ENCODE measurements around the gene DOCK3.
"Not testable (repeated sequence)": the region's sequence is repeated elsewhere in the genome, so short reads cannot be mapped to it uniquely, and the experiment has no call there.

Gene DOCK3

GRCh38 chr3:51156147-51156546 is 481.4 kb downstream of the DOCK3 start:
- H3K9me2 ChIP-seq (replicated peaks; ENCODE audit: insufficient read depth, low read length), result no peaks in the 10 kb centered on the region
- no peaks in the 10 kb centered on the region for H3K79me2 ChIP-seq (ENCODE audit: low read length)
- no peaks in the 10 kb centered on the region for H3K9me3 ChIP-seq (replicated peaks; ENCODE audit: insufficient read depth, low read length)
- no peak overlapping the region for H3K9ac ChIP-seq (ENCODE audit: low read length)
- no peaks in the 10 kb centered on the region for H3K4me1 ChIP-seq (ENCODE audit: low read length)
- no peaks in the 10 kb centered on the region for H3K27me3 ChIP-seq (replicated peaks; ENCODE audit: insufficient read depth, low read length)
- TF ChIP-seq, protein P1, sequence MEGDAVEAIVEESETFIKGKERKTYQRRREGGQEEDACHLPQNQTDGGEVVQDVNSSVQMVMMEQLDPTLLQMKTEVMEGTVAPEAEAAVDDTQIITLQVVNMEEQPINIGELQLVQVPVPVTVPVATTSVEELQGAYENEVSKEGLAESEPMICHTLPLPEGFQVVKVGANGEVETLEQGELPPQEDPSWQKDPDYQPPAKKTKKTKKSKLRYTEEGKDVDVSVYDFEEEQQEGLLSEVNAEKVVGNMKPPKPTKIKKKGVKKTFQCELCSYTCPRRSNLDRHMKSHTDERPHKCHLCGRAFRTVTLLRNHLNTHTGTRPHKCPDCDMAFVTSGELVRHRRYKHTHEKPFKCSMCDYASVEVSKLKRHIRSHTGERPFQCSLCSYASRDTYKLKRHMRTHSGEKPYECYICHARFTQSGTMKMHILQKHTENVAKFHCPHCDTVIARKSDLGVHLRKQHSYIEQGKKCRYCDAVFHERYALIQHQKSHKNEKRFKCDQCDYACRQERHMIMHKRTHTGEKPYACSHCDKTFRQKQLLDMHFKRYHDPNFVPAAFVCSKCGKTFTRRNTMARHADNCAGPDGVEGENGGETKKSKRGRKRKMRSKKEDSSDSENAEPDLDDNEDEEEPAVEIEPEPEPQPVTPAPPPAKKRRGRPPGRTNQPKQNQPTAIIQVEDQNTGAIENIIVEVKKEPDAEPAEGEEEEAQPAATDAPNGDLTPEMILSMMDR (IDR thresholded peaks at IDR 0.05; ENCODE audit: low read length), result no peak
- no peak for TF ChIP-seq EZH2 (optimal IDR thresholded peaks at IDR 0.05; ENCODE audit: low read depth, low read length)
- no peak for TF ChIP-seq EZH2phosphoT487 (IDR thresholded peaks at IDR 0.05; ENCODE audit: low read length)
- H3K4me3 ChIP-seq (ENCODE audit: low read length), result no peak overlapping the region
- no peak overlapping the region for H3K4me2 ChIP-seq (ENCODE audit: low read depth, low read length)
- DNase-seq, result no peak
- no peaks in the 10 kb centered on the region for H4K20me1 ChIP-seq (ENCODE audit: insufficient read depth, low read length)
- H3K27ac ChIP-seq (ENCODE audit: low read length), result no peak overlapping the region
- H3K36me3 ChIP-seq (replicated peaks; ENCODE audit: insufficient read depth, low read length), result no peaks in the 10 kb centered on the region
- no peaks in the 10 kb centered on the region for H3F3A ChIP-seq (ENCODE audit: insufficient read depth, low read length)
- H2AFZ ChIP-seq (ENCODE audit: low read length), result no peak overlapping the region

GRCh38 chr3:51163051-51163450 is 488.3 kb downstream of the DOCK3 start:
- H3K79me2 ChIP-seq (ENCODE audit: low read length), result no peaks in the 10 kb centered on the region
- H3K9ac ChIP-seq (ENCODE audit: low read length), result no peak overlapping the region
- H3K4me1 ChIP-seq (ENCODE audit: low read length), result no peaks in the 10 kb centered on the region
- H3K4me3 ChIP-seq (ENCODE audit: low read length), result no peak overlapping the region
- no peak overlapping the region for H3K4me2 ChIP-seq (ENCODE audit: low read depth, low read length)
- H3F3A ChIP-seq (ENCODE audit: insufficient read depth, low read length), result no peaks in the 10 kb centered on the region
- H2AFZ ChIP-seq (ENCODE audit: low read length), result no peak overlapping the region
- no peaks in the 10 kb centered on the region for H3K9me2 ChIP-seq (replicated peaks; ENCODE audit: insufficient read depth, low read length)
- no peaks in the 10 kb centered on the region for H3K27me3 ChIP-seq (replicated peaks; ENCODE audit: insufficient read depth, low read length)
- no peaks in the 10 kb centered on the region for H3K36me3 ChIP-seq (replicated peaks; ENCODE audit: insufficient read depth, low read length)
- H3K9me3 ChIP-seq (replicated peaks; ENCODE audit: insufficient read depth, low read length), result no peaks in the 10 kb centered on the region
- DNase-seq, result no peak
- TF ChIP-seq EZH2phosphoT487 (IDR thresholded peaks at IDR 0.05; ENCODE audit: low read length), result no peak
- TF ChIP-seq EZH2 (optimal IDR thresholded peaks at IDR 0.05; ENCODE audit: low read depth, low read length), result no peak
- TF ChIP-seq, protein P1 (IDR thresholded peaks at IDR 0.05; ENCODE audit: low read length), result no peak
- H4K20me1 ChIP-seq (ENCODE audit: insufficient read depth, low read length), result no peaks in the 10 kb centered on the region
- no peak overlapping the region for H3K27ac ChIP-seq (ENCODE audit: low read length)

DNA sequence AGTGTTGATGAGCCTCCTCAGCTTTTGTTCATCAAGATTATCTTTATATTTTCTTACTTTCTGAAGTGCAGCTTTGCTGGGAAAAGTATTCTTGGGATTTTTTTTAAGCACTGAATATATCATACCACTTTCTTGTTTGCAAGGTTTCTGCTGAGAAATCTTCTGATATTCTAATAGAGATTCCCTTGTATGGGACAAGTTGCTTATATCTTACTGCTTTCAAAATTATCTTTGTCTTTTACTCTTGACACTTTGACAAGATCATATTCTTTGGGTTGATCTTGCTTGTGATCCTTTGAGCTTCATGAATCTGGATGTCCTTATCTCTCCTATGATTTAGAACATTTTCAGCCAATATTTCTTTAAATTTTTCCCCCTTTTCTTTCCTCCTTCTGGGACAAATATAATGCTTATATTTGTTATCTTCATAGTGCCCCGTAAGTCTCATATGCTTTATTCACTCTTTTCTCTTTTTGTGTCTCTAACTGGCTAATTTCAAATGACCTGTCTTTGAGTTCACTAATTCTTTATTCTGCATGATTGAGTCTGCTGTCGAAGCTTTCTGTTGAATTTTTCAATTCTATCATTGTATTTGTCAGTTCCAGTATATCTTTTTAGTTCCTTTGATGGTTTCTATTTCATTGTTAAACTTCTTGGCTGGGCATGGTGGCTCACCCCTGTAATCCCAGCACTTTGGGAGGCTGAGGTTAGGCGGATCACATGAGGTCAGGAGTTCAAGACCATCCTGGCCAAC is 499.0 kb downstream of the DOCK3 start:
- Histone ChIP-seq H3K9ac (ENCODE audit: low read length) (no peak overlapping the region), H3K27ac (ENCODE audit: low read length) (no peak overlapping the region), H2AFZ (ENCODE audit: low read length) (no peak overlapping the region), H3K9me3 (replicated peaks; ENCODE audit: insufficient read depth, low read length) (no peaks in the 10 kb centered on the region), H3K4me3 (ENCODE audit: low read length) (no peak overlapping the region), H3K27me3 (replicated peaks; ENCODE audit: insufficient read depth, low read length) (no peaks in the 10 kb centered on the region), H3K4me1 (ENCODE audit: low read length) (no peaks in the 10 kb centered on the region), H3F3A (ENCODE audit: insufficient read depth, low read length) (no peaks in the 10 kb centered on the region), H3K36me3 (replicated peaks; ENCODE audit: insufficient read depth, low read length) (no peaks in the 10 kb centered on the region), H3K4me2 (ENCODE audit: low read depth, low read length) (no peak overlapping the region), H4K20me1 (ENCODE audit: insufficient read depth, low read length) (no peaks in the 10 kb centered on the region), H3K79me2 (ENCODE audit: low read length) (no peaks in the 10 kb centered on the region), H3K9me2 (replicated peaks; ENCODE audit: insufficient read depth, low read length) (no peaks in the 10 kb centered on the region)
- no peak for TF ChIP-seq EZH2phosphoT487 (IDR thresholded peaks at IDR 0.05; ENCODE audit: low read length)
- no peak for DNase-seq

GRCh38 chr3:51176923-51177322 is 502.2 kb downstream of the DOCK3 start:
- Histone ChIP-seq H3K36me3 (replicated peaks; ENCODE audit: insufficient read depth, low read length) (no peaks in the 10 kb centered on the region), H3K4me2 (ENCODE audit: low read depth, low read length) (no peak overlapping the region), H4K20me1 (ENCODE audit: insufficient read depth, low read length) (no peaks in the 10 kb centered on the region), H3K9ac (ENCODE audit: low read length) (no peak overlapping the region), H2AFZ (ENCODE audit: low read length) (no peak overlapping the region), H3K27me3 (replicated peaks; ENCODE audit: insufficient read depth, low read length) (no peaks in the 10 kb centered on the region), H3K9me2 (replicated peaks; ENCODE audit: insufficient read depth, low read length) (no peaks in the 10 kb centered on the region), H3K9me3 (replicated peaks; ENCODE audit: insufficient read depth, low read length) (no peaks in the 10 kb centered on the region), H3K4me3 (ENCODE audit: low read length) (no peak overlapping the region), H3K27ac (ENCODE audit: low read length) (no peak overlapping the region), H3K79me2 (ENCODE audit: low read length) (no peaks in the 10 kb centered on the region), H3K4me1 (ENCODE audit: low read length) (no peaks in the 10 kb centered on the region), H3F3A (ENCODE audit: insufficient read depth, low read length) (no peaks in the 10 kb centered on the region)
- TF ChIP-seq EZH2phosphoT487 (IDR thresholded peaks at IDR 0.05; ENCODE audit: low read length) (no peak), EZH2 (optimal IDR thresholded peaks at IDR 0.05; ENCODE audit: low read depth, low read length) (no peak)
- TF ChIP-seq, protein P1 (IDR thresholded peaks at IDR 0.05; ENCODE audit: low read length), result no peak
- no peak for DNase-seq

DNA sequence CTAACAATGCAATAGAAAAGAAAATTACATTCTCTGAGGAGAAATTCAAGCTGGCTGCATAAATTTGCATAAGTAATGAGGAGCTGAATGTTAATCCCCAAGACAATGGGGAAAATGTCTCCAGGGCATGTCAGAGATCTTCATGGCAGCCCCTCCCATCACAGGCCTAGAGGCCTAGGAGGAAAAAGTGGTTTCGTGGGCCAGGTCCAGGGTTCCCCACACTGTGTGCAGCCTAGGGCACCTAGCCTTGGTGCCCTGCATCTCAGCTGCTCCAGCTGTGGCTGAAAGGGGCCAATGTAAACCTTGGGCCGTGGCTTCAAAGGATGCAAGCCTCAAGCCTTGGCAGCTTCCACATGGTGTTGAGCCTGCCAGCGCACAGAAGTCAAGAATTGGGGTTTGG is 511.7 kb downstream of the DOCK3 start:
- not testable (repeated sequence) for H3K9ac ChIP-seq (ENCODE audit: low read length); H3F3A ChIP-seq (ENCODE audit: insufficient read depth, low read length); H3K4me3 ChIP-seq (ENCODE audit: low read length); H4K20me1 ChIP-seq (ENCODE audit: insufficient read depth, low read length); DNase-seq; H2AFZ ChIP-seq (ENCODE audit: low read length); H3K27ac ChIP-seq (ENCODE audit: low read length); H3K36me3 ChIP-seq (replicated peaks; ENCODE audit: insufficient read depth, low read length); H3K27me3 ChIP-seq (replicated peaks; ENCODE audit: insufficient read depth, low read length); H3K79me2 ChIP-seq (ENCODE audit: low read length); H3K9me3 ChIP-seq (replicated peaks; ENCODE audit: insufficient read depth, low read length); H3K4me1 ChIP-seq (ENCODE audit: low read length); H3K9me2 ChIP-seq (replicated peaks; ENCODE audit: insufficient read depth, low read length); H3K4me2 ChIP-seq (ENCODE audit: low read depth, low read length)
